GM06990 (cell line): ENCODE results near the gene HSD17B10.

Experiments
- DNase-seq: peaks from one replicate; pipeline ENCODE4 v3.0.0-alpha.2; 2011; ENCODE audit not compliant: insufficient read length; ENCODE audit errors: extremely low read depth
- H3K27me3 ChIP-seq: replicated peaks from 2 replicates; pipeline ENCODE4 v1.6.0; 2011; ENCODE audit warnings: low read length; ENCODE audit not compliant: control insufficient read depth, insufficient read depth
- H3K36me3 ChIP-seq: 2 replicates; pipeline ENCODE4 v1.5.1; 2011; ENCODE audit warnings: low read length; ENCODE audit not compliant: control insufficient read depth, insufficient read depth
- H3K4me3 ChIP-seq: replicated peaks from 2 replicates; pipeline ENCODE4 v1.5.1; 2011; ENCODE audit warnings: low read depth, mild to moderate bottlenecking, control low read depth, low read length
- CTCF ChIP-seq: IDR thresholded peaks from 2 replicates; pipeline ENCODE4 v1.5.1; 2011; ENCODE audit warnings: low read length, control low read depth, mild to moderate bottlenecking, inconsistent platforms; ENCODE audit not compliant: insufficient read depth, poor library complexity, severe bottlenecking

HSD17B10 gene

GRCh38 chrX:53441531-53442321 lies 7.6 kb upstream of the HSD17B10 start:
- DNase-seq: peak; percentile 85
- no peak for TF ChIP-seq CTCF
- Histone ChIP-seq H3K4me3 (peak overlapping the region; percentile 59), H3K36me3 (no peaks in the 10 kb centered on the region), H3K27me3 (no peaks in the 10 kb centered on the region)

GRCh38 chrX:53440621-53441517 lies 6.7 kb upstream of the HSD17B10 start:
- H3K36me3 ChIP-seq: no peaks in the 10 kb centered on the region
- no peak for TF ChIP-seq CTCF
- no peak for DNase-seq
- peak overlapping the region; percentile 59 for H3K4me3 ChIP-seq
- H3K27me3 ChIP-seq: no peaks in the 10 kb centered on the region

GRCh38 chrX:53440101-53440500 lies 5.9 kb upstream of the HSD17B10 start:
- no peaks in the 10 kb centered on the region for H3K27me3 ChIP-seq
- no peaks in the 10 kb centered on the region for H3K36me3 ChIP-seq
- no peak for TF ChIP-seq CTCF
- H3K4me3 ChIP-seq: no peak overlapping the region
- DNase-seq: no peak

GRCh38 chrX:53438832-53439230 lies 4.7 kb upstream of the HSD17B10 start:
- Histone ChIP-seq H3K4me3 (no peak overlapping the region), H3K36me3 (no peaks in the 10 kb centered on the region), H3K27me3 (no peaks in the 10 kb centered on the region)
- TF ChIP-seq CTCF: no peak
- no peak for DNase-seq

- H3K27me3 ChIP-seq: no peaks in the 10 kb centered on the region
- no peaks in the 10 kb centered on the region for H3K36me3 ChIP-seq
- no peak overlapping the region for H3K4me3 ChIP-seq
- no peak for TF ChIP-seq CTCF
- DNase-seq: no peak
Measured at GRCh38 chrX:53438174-53438831, 4.1 kb upstream of the HSD17B10 start.
